ENCODE data around the gene MAML2. TPM values are rescaled to one million over a fixed set of nuclear protein-coding genes. Genes with fewer than 3 reads are reported as not detected.
A peak's percentile ranks its signal among the peaks of the same experiment; 100 is the strongest.

The MAML2 gene
- total RNA-seq, 6 experiments from 2014 or later, result 24.9 to 30.8 (median 28.3) TPM

DNA sequence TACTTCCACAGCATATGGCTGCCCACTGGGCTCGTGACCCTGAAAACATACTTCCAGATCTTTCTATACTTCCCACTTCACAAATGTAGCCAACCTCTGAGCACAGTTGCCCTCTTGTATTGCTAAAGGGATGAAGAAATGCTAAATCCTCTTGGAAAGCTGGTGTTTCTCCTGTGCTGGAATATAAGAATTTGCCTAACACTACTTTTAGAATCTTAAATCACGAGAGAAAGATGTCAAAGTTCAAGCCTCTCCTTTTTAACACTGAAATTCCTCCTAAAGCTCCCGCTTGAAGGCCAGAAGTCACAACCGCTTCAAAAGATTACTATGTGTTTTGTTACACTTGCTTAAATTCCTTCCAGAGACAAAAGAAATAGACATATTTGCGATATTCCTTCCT lies 21.9 kb downstream of the MAML2 start:
- Mint-ChIP-seq H3K27ac (no peak overlapping the region), H3K36me3 (ENCODE audit: low read depth) (peaks cover 58% of the 10 kb centered on the region)
- TF ChIP-seq, protein P1, sequence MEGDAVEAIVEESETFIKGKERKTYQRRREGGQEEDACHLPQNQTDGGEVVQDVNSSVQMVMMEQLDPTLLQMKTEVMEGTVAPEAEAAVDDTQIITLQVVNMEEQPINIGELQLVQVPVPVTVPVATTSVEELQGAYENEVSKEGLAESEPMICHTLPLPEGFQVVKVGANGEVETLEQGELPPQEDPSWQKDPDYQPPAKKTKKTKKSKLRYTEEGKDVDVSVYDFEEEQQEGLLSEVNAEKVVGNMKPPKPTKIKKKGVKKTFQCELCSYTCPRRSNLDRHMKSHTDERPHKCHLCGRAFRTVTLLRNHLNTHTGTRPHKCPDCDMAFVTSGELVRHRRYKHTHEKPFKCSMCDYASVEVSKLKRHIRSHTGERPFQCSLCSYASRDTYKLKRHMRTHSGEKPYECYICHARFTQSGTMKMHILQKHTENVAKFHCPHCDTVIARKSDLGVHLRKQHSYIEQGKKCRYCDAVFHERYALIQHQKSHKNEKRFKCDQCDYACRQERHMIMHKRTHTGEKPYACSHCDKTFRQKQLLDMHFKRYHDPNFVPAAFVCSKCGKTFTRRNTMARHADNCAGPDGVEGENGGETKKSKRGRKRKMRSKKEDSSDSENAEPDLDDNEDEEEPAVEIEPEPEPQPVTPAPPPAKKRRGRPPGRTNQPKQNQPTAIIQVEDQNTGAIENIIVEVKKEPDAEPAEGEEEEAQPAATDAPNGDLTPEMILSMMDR (IDR thresholded peaks at IDR 0.05), result no peak

GRCh38 chr11:96319898-96320656 lies 22.9 kb downstream of the MAML2 start:
- DNase-seq, result no peak
- Mint-ChIP-seq H3K4me1 (ENCODE audit: low read depth) (peaks cover 100% of the 10 kb centered on the region), H3K4me3 (no peak overlapping the region), H3K27ac (no peak overlapping the region; the same call in 1 of the 2 replicates), H3K27me3 (ENCODE audit: insufficient read depth) (no peaks in the 10 kb centered on the region; the same call in none of the 2 replicates), H3K9me3 (no peaks in the 10 kb centered on the region), H3K36me3 (ENCODE audit: low read depth) (peaks cover 63% of the 10 kb centered on the region)
- TF ChIP-seq, protein P1 (IDR thresholded peaks at IDR 0.05), result no peak

More for the DNA sequence above, 21.9 kb downstream of the MAML2 start:
- peaks cover 100% of the 10 kb centered on the region for H3K4me1 Mint-ChIP-seq (ENCODE audit: low read depth)
- DNase-seq, result no peak
- no peaks in the 10 kb centered on the region for H3K9me3 Mint-ChIP-seq
- H3K27me3 Mint-ChIP-seq (ENCODE audit: insufficient read depth), result no peaks in the 10 kb centered on the region; the same call in 1 of the 2 replicates
- H3K4me3 Mint-ChIP-seq, result no peak overlapping the region

DNA sequence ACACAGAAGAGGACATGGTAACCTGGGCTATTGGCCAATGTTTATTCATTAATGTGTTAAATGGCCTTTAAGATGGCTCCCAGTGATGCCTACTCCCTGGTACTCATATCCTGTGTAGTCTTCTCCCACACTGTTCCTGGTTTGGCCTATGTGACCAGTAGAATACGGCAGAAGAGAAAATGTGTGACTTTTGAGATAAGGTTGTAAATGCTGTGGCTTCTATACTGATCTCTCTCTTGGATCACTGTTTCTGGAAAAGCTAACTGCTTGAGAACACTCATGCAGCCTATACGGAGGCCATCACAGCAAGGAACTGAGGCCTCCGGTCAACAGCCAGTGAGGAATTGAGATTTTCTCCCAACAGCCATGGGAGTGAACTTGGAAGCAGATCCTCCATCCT lies 24.1 kb downstream of the MAML2 start:
- H3K4me1 Mint-ChIP-seq (ENCODE audit: low read depth), result peaks cover 100% of the 10 kb centered on the region
- H3K36me3 Mint-ChIP-seq (ENCODE audit: low read depth), result peaks cover 53% of the 10 kb centered on the region
- no peak overlapping the region for H3K4me3 Mint-ChIP-seq
- no peaks in the 10 kb centered on the region; the same call in none of the 2 replicates for H3K27me3 Mint-ChIP-seq (ENCODE audit: insufficient read depth)
- TF ChIP-seq, protein P1 (IDR thresholded peaks at IDR 0.05), result no peak
- H3K9me3 Mint-ChIP-seq, result no peaks in the 10 kb centered on the region
- no peak for DNase-seq
- peak overlapping the region; percentile 55 for H3K27ac Mint-ChIP-seq

DNA sequence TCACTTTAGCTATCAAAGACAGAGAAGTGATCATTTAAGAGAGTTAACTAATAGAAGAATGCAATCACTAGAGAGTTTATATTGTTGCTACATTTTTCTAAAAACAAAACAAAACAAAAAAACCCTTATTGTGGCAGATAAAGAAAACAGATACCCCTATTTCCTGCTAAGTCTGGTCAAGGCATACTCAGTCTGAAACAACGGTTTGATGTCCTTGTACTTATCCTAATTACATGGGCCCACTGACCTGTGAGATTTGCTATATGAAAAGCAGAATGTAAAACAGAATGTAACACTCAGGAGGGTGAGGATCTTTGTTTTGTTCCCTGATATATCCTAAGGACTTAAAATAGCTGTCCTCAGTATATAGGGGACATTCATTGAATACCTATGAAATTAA lies 24.6 kb downstream of the MAML2 start:
- H3K27ac Mint-ChIP-seq, result peak overlapping the region; percentile 57
- peaks cover 100% of the 10 kb centered on the region for H3K4me1 Mint-ChIP-seq (ENCODE audit: low read depth)
- H3K36me3 Mint-ChIP-seq (ENCODE audit: low read depth), result peaks cover 51% of the 10 kb centered on the region

GRCh38 chr11:96317985-96318384 lies 25.0 kb downstream of the MAML2 start:
- DNase-seq, result no peak
- Mint-ChIP-seq H3K36me3 (ENCODE audit: low read depth) (peaks cover 51% of the 10 kb centered on the region), H3K27me3 (ENCODE audit: insufficient read depth) (no peaks in the 10 kb centered on the region; the same call in none of the 2 replicates), H3K9me3 (no peaks in the 10 kb centered on the region), H3K4me3 (no peak overlapping the region), H3K27ac (peak overlapping the region; percentile 57), H3K4me1 (ENCODE audit: low read depth) (peaks cover 100% of the 10 kb centered on the region)
- TF ChIP-seq, protein P1 (IDR thresholded peaks at IDR 0.05), result no peak

More for the DNA sequence above, 24.6 kb downstream of the MAML2 start:
- TF ChIP-seq, protein P1 (IDR thresholded peaks at IDR 0.05), result no peak
- Mint-ChIP-seq H3K9me3 (no peaks in the 10 kb centered on the region), H3K4me3 (no peak overlapping the region), H3K27me3 (ENCODE audit: insufficient read depth) (no peaks in the 10 kb centered on the region; the same call in none of the 2 replicates)
- DNase-seq, result no peak
